Thyroid gland (tissue), 4 donors: ENCODE results near the gene TOGARAM2. TPM values are rescaled to one million over a fixed set of nuclear protein-coding genes. Genes with fewer than 3 reads are reported as not detected.

Experiments
- DNase-seq, 2 donors: peaks; one replicate each; pipeline ENCODE4 v3.0.0-alpha.2; 2019
- H3K27ac ChIP-seq, 3 donors: fragments of 200-600 bp; sonication (generic); 1 replicate in 2 of 3; 2 replicates in 1 of 3; pipeline ENCODE4 v1.5.1; 2016 to 2019; ENCODE audit warnings: mild to moderate bottlenecking in 1 of 3, moderate library complexity in 1 of 3
- H3K27me3 ChIP-seq: fragments of 200-600 bp; sonication (generic); one replicate; pipeline ENCODE4 v1.5.1; 2019
- H3K36me3 ChIP-seq, 2 donors: fragments of 200-600 bp; sonication (generic); one replicate each; pipeline ENCODE4 v1.5.1; 2016 to 2019
- H3K4me1 ChIP-seq, 2 donors: fragments of 200-600 bp; sonication (generic); one replicate each; pipeline ENCODE4 v1.5.1; 2017 to 2019
- H3K4me3 ChIP-seq, 3 donors: fragments of 200-600 bp; sonication (generic); replicated peaks in 1 of 3; 1 replicate in 2 of 3; 2 replicates in 1 of 3; pipeline ENCODE4 v1.5.1; 2016; ENCODE audit warnings: mild to moderate bottlenecking in 1 of 3
- H3K9me3 ChIP-seq: fragments of 200-600 bp; sonication (generic); one replicate; pipeline ENCODE4 v1.5.1; 2017
- CTCF ChIP-seq, 6 experiments: fragments of 200-600 bp in 3 of 6; fragments of 450-650 bp in 3 of 6; sonication (generic) in 3 of 6; IDR thresholded peaks; one replicate each; pipeline ENCODE4 v1.5.1; 2016 to 2019; ENCODE audit warnings: antibody characterized with exemption in 6 of 6, mild to moderate bottlenecking in 2 of 6, inconsistent platforms in 1 of 6, moderate library complexity in 1 of 6
- POLR2A ChIP-seq, 2 donors: fragments of 450-650 bp; IDR thresholded peaks; one replicate each; pipeline ENCODE4 v1.6.1; 2017; ENCODE audit warnings: antibody characterized with exemption in 2 of 2, mild to moderate bottlenecking in 2 of 2, moderate library complexity in 1 of 2
- WGBS, 2 donors: methylation state at CpG; one replicate each; pipeline ENCODE4 v1.1.5; 2017; 5-methylcytosine and 5-hydroxymethylcytosine counted together
- intact Hi-C: fragments of 100-400 bp; cut with DNase I; formaldehyde crosslinking; loops from one replicate; pipeline ENCODE4 v1.15.1; 2023
- total RNA-seq, 4 donors: library from RNA; depleted of rRNA; stranded (reverse); fragments of >200 nt; gene quantifications; one replicate each; pipeline ENCODE4 v1.2.3, GENCODE V29; 2016

TOGARAM2 gene
- total RNA-seq, 4 donors from 2014 or later = under 0.01 to 0.78 (median 0.35) TPM

- DNase-seq = no peak
- H3K27me3 ChIP-seq = no peaks in the 10 kb centered on the region
- no peak overlapping the region for H3K4me3 ChIP-seq
- no peaks in the 10 kb centered on the region for H3K9me3 ChIP-seq
- H3K36me3 ChIP-seq = no peaks in the 10 kb centered on the region
- H3K27ac ChIP-seq = no peak overlapping the region
- peaks cover 11 to 21% of the 10 kb centered on the region in 2 donors for H3K4me1 ChIP-seq
- intact Hi-C loops = no loop called here
- TF ChIP-seq CTCF (IDR thresholded peaks at IDR 0.05) (no peak), POLR2A (IDR thresholded peaks at IDR 0.05) (no peak)
- 88 to 94% methylated on average over 1 of the region's 1 CpG for WGBS, 2 donors
These were observed 78.5 kb downstream of the TOGARAM2 start for GRCh38 chr2:29059624-29060023.

GRCh38 chr2:29060441-29060840 lies 79.3 kb downstream of the TOGARAM2 start:
- no peak for DNase-seq

GRCh38 chr2:29061176-29061575 lies 80.1 kb downstream of the TOGARAM2 start:
- no peak for DNase-seq
- 76 to 81% methylated on average over 6 of the region's 6 CpGs for WGBS, 2 donors
- Histone ChIP-seq H3K27ac (no peak overlapping the region), H3K27me3 (no peaks in the 10 kb centered on the region), H3K4me3 (no peak overlapping the region), H3K9me3 (no peaks in the 10 kb centered on the region), H3K36me3 (no peaks in the 10 kb centered on the region), H3K4me1 (peaks cover 23 to 36% of the 10 kb centered on the region in 2 donors)
- TF ChIP-seq POLR2A (IDR thresholded peaks at IDR 0.05) (no peak), CTCF (IDR thresholded peaks at IDR 0.05) (no peak)
- intact Hi-C loops = no loop called here

More at GRCh38 chr2:29060441-29060840, 79.3 kb downstream of the TOGARAM2 start:
- Histone ChIP-seq H3K27me3 (no peaks in the 10 kb centered on the region), H3K9me3 (no peaks in the 10 kb centered on the region), H3K36me3 (no peaks in the 10 kb centered on the region), H3K4me1 (peaks cover 19 to 29% of the 10 kb centered on the region in 2 donors), H3K27ac (no peak overlapping the region), H3K4me3 (no peak overlapping the region)
- no peak for TF ChIP-seq POLR2A (IDR thresholded peaks at IDR 0.05)
- TF ChIP-seq CTCF (IDR thresholded peaks at IDR 0.05) = no peak
- WGBS, 2 donors = 73 to 74% methylated on average over 9 of the region's 9 CpGs
- intact Hi-C loops = no loop called here

GRCh38 chr2:29061616-29062015 lies 80.5 kb downstream of the TOGARAM2 start:
- H3K4me3 ChIP-seq = no peak overlapping the region
- intact Hi-C loops = no loop called here
- TF ChIP-seq CTCF (IDR thresholded peaks at IDR 0.05) (no peak), POLR2A (IDR thresholded peaks at IDR 0.05) (no peak)
- H3K4me1 ChIP-seq = peaks cover 23 to 40% of the 10 kb centered on the region in 2 donors
- no peaks in the 10 kb centered on the region for H3K27me3 ChIP-seq
- no peak for DNase-seq
- no peak overlapping the region for H3K27ac ChIP-seq
- WGBS, 2 donors = 87 to 95% methylated on average over 3 of the region's 3 CpGs
- no peaks in the 10 kb centered on the region for H3K9me3 ChIP-seq
- no peaks in the 10 kb centered on the region for H3K36me3 ChIP-seq

GRCh38 chr2:29062371-29062770 lies 81.3 kb downstream of the TOGARAM2 start:
- Histone ChIP-seq H3K36me3 (no peaks in the 10 kb centered on the region), H3K9me3 (no peaks in the 10 kb centered on the region), H3K27me3 (no peaks in the 10 kb centered on the region), H3K4me1 (peaks cover 23 to 43% of the 10 kb centered on the region in 2 donors), H3K27ac (peak overlapping the region in 1 of 3 donors; percentile 82), H3K4me3 (no peak overlapping the region)
- intact Hi-C loops = no loop called here
- no peak for TF ChIP-seq POLR2A (IDR thresholded peaks at IDR 0.05)
- TF ChIP-seq CTCF (IDR thresholded peaks at IDR 0.05) = no peak
- DNase-seq = no peak
- 94 to 100% methylated on average over 7 to 10 of the region's 10 CpGs for WGBS, 2 donors
